Ovary (tissue), 3 donors: ENCODE results near the gene PCDHGA8.

Source experiments
- CTCF ChIP-seq, 3 donors: fragments of 450-650 bp in 2 of 3; fragments of 200-600 bp in 1 of 3; IDR thresholded peaks; one replicate each; pipeline versions ENCODE4 v1.5.1 to v1.8.0; 2016 to 2022; ENCODE audit warnings: antibody characterized with exemption in 3 of 3, mild to moderate bottlenecking in 1 of 3
- POLR2A ChIP-seq: fragments of 450-650 bp; IDR thresholded peaks from one replicate; pipeline ENCODE4 v1.6.1; 2017; ENCODE audit warnings: antibody characterized with exemption, mild to moderate bottlenecking, moderate library complexity
- donor health status: DM: no; HTN: no; CAD: no.

- TF ChIP-seq POLR2A (no peak), CTCF (IDR thresholded peaks at IDR 0.05) (no peak)
Observed at GRCh38 chr5:141388661-141389060, 3.8 kb upstream of the PCDHGA8 start.
